Neuronal stem cell (in vitro differentiated cells): ENCODE measurements around the gene FPR3.

Source experiments
- DNase-seq: peaks from one replicate; pipeline ENCODE4 v3.0.0-alpha.2; 2013; ENCODE audit warnings: low spot score
- H2AFZ ChIP-seq: one replicate; pipeline ENCODE4 v1.6.1; 2013; ENCODE audit warnings: mild to moderate bottlenecking, low read length, inconsistent platforms
- H2AK5ac ChIP-seq: 2 replicates; pipeline ENCODE4 v1.6.1; 2013; ENCODE audit warnings: low read depth, mild to moderate bottlenecking, inconsistent platforms, low read length, moderate library complexity, mixed read lengths
- H2BK120ac ChIP-seq: 2 replicates; pipeline ENCODE4 v1.6.1; 2013; ENCODE audit warnings: low read depth, mild to moderate bottlenecking, inconsistent platforms, low read length, moderate library complexity, mixed read lengths
- H2BK12ac ChIP-seq: one replicate; pipeline ENCODE4 v1.6.1; 2013; ENCODE audit warnings: low read length, inconsistent platforms
- H2BK15ac ChIP-seq: 2 replicates; pipeline ENCODE4 v1.6.1; 2013; ENCODE audit warnings: mild to moderate bottlenecking, low read length, inconsistent platforms, mixed read lengths
- H2BK5ac ChIP-seq: one replicate; pipeline ENCODE4 v1.6.1; 2013; ENCODE audit warnings: inconsistent platforms, mild to moderate bottlenecking, low read length, moderate library complexity
- H3K14ac ChIP-seq: one replicate; pipeline ENCODE4 v1.6.1; 2013; ENCODE audit warnings: low read length, inconsistent platforms
- H3K18ac ChIP-seq: 2 replicates; pipeline ENCODE4 v1.6.1; 2013; ENCODE audit warnings: low read length, inconsistent platforms
- H3K23ac ChIP-seq: 2 replicates; pipeline ENCODE4 v1.6.1; 2013; ENCODE audit warnings: low read depth, mild to moderate bottlenecking, mixed read lengths, low read length, inconsistent platforms; ENCODE audit not compliant: poor library complexity
- H3K27ac ChIP-seq: replicated peaks from 3 replicates; pipeline ENCODE4 v1.5.1; 2013; ENCODE audit warnings: low read length, inconsistent platforms
- H3K27me3 ChIP-seq, 3 experiments: 2 replicates each; pipeline ENCODE4 v1.6.1; 2013; ENCODE audit warnings: low read length in 3 of 3, mild to moderate bottlenecking in 2 of 3, inconsistent platforms in 1 of 3, low read depth in 1 of 3, mixed read lengths in 1 of 3, moderate library complexity in 1 of 3; ENCODE audit not compliant: control insufficient read depth in 3 of 3, insufficient read depth in 3 of 3
- H3K36me3 ChIP-seq, 2 donors: replicated peaks in 1 of 2; 2 replicates each; pipeline ENCODE4 v1.6.1; 2013; ENCODE audit warnings: low read length in 2 of 2; ENCODE audit not compliant: control insufficient read depth in 2 of 2, insufficient read depth in 2 of 2
- H3K4ac ChIP-seq: 2 replicates; pipeline ENCODE4 v1.6.1; 2013; ENCODE audit warnings: inconsistent platforms, mild to moderate bottlenecking, low read length, moderate library complexity
- H3K4me1 ChIP-seq, 2 donors: 1 replicate in 1 of 2; 2 replicates in 1 of 2; pipeline ENCODE4 v1.6.1; 2013; ENCODE audit warnings: low read length in 2 of 2, low read depth in 1 of 2; ENCODE audit not compliant: control insufficient read depth in 2 of 2, insufficient read depth in 1 of 2
- H3K4me2 ChIP-seq: one replicate; pipeline ENCODE4 v1.6.1; 2013; ENCODE audit warnings: mild to moderate bottlenecking, low read length, inconsistent platforms; ENCODE audit not compliant: insufficient read depth, poor library complexity, severe bottlenecking
- H3K4me3 ChIP-seq, 2 donors: 2 replicates each; pipeline ENCODE4 v1.5.1; 2013; ENCODE audit warnings: low read length in 2 of 2, mild to moderate bottlenecking in 2 of 2, inconsistent platforms in 1 of 2, moderate library complexity in 1 of 2
- H3K79me1 ChIP-seq: one replicate; pipeline ENCODE4 v1.6.1; 2013; ENCODE audit warnings: low read depth, mild to moderate bottlenecking, inconsistent platforms, low read length, moderate library complexity
- H3K9ac ChIP-seq: one replicate; pipeline ENCODE4 v1.6.1; 2013; ENCODE audit warnings: mild to moderate bottlenecking, low read depth, low read length, inconsistent platforms; ENCODE audit not compliant: poor library complexity
- H3K9me3 ChIP-seq, 2 donors: replicated peaks in 1 of 2; 2 replicates each; pipeline versions ENCODE3 to v1.6.1; 2013; ENCODE audit warnings: low read length in 2 of 2, mild to moderate bottlenecking in 2 of 2, inconsistent platforms in 1 of 2, low read depth in 1 of 2, mixed read lengths in 1 of 2, moderate library complexity in 1 of 2; ENCODE audit not compliant: control insufficient read depth in 2 of 2, insufficient read depth in 1 of 2
- H4K8ac ChIP-seq: one replicate; pipeline ENCODE4 v1.6.1; 2013; ENCODE audit warnings: low read depth, mild to moderate bottlenecking, inconsistent platforms, low read length, moderate library complexity
- H4K91ac ChIP-seq: one replicate; pipeline ENCODE4 v1.6.1; 2013; ENCODE audit warnings: low read length, low read depth, mild to moderate bottlenecking, inconsistent platforms; ENCODE audit not compliant: poor library complexity
- WGBS, 2 donors: extraction: QIAGEN DNeasy Blood & Tissue Kit; methylation state at CpG; one replicate each; pipeline ENCODE4 v1.1.7; 2013; ENCODE audit warnings: missing lambda C conversion rate in 2 of 2, mixed read lengths in 1 of 2; ENCODE audit not compliant: insufficient read length in 2 of 2, insufficient replicate concordance in 1 of 2; ENCODE audit errors: extremely low coverage in 2 of 2; 5-methylcytosine and 5-hydroxymethylcytosine counted together

The FPR3 gene

DNA sequence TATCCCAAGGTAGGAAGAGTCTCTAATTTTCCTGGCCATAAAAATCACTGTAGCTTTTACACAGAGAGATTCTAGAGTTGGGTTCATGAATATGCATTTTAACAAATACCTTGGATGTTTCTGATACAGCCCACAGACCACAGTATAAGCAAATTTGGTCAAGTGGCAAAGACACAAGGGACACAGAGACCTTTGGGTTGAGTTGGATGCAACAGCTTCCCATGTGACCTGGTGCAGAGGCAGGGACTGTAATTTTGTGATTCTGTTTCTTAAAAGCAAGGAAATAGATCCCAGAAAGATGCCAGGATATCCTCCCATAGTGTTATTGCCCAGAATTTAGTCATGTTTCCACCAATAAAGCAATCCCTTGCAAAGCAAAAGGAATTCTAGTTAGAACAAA lies 27.0 kb downstream of the FPR3 start:
- Histone ChIP-seq H2AK5ac (no peak overlapping the region), H3K27ac (no peak overlapping the region), H2BK5ac (no peak overlapping the region), H3K9me3 (peaks cover 5 to 12% of the 10 kb centered on the region in 2 donors), H3K4me2 (no peak overlapping the region), H3K14ac (no peak overlapping the region), H4K8ac (no peak overlapping the region), H3K79me1 (no peaks in the 10 kb centered on the region), H3K4ac (no peak overlapping the region), H3K4me3 (no peak overlapping the region), H2BK120ac (no peak overlapping the region), H2BK12ac (no peak overlapping the region), H3K36me3 (no peaks in the 10 kb centered on the region), H2BK15ac (no peak overlapping the region), H3K27me3 (no peaks in the 10 kb centered on the region), H3K4me1 (no peaks in the 10 kb centered on the region), H3K9ac (no peak overlapping the region), H2AFZ (no peak overlapping the region), H4K91ac (no peak overlapping the region), H3K23ac (no peak overlapping the region), H3K18ac (no peak overlapping the region)
- DNase-seq: no peak

DNA sequence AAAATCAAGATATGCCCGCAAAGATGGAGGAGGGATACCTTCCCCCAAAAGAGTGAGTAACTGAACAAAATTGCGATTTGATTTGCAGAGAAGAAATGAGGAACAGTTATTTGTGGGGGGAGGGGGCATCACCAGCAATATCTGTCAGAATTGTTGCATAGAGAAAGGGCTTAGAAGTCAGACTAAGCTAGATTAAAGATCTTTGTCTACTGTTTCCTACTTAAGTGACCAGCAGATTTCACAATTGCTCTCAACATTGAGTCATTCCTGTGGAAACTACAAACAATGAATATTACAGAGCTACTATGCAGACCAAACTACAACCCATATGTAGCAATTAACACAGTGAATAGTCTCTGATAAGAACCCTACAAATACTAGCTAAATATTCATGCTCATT lies 27.4 kb downstream of the FPR3 start:
- no peak for DNase-seq
- no peak overlapping the region for H3K4me2 ChIP-seq

DNA sequence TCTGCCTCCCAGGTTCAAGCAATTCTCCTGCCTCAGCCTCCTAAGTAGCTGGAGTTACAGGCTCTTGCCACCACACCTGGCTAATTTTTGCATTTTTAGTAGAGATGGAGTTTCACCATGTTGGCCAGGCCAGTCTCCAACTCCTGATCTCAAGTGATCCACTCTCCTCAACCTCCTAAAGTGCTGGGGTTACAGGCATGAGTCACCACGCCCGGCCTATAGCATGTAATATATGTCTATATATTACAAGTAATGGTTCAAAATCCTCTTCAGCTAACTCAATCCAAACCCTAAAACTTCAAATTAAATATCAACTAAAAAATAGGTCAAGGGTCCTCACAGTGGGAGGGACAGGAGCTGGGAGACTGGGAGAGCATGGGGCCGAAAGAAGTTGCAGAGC lies 28.0 kb downstream of the FPR3 start:
- no peak overlapping the region for H2BK120ac ChIP-seq
- no peak overlapping the region for H3K4ac ChIP-seq
- H3K9ac ChIP-seq: no peak overlapping the region
- no peak overlapping the region for H2AFZ ChIP-seq
- no peak for DNase-seq
- no peak overlapping the region for H2BK12ac ChIP-seq
- H3K27me3 ChIP-seq: no peaks in the 10 kb centered on the region
- no peak overlapping the region for H3K4me3 ChIP-seq
- H3K36me3 ChIP-seq: no peaks in the 10 kb centered on the region
- no peak overlapping the region for H3K18ac ChIP-seq
- peaks cover 9 to 14% of the 10 kb centered on the region in 2 donors for H3K9me3 ChIP-seq
- no peak overlapping the region for H4K91ac ChIP-seq
- H3K27ac ChIP-seq: no peak overlapping the region
- H2BK5ac ChIP-seq: no peak overlapping the region
- H3K23ac ChIP-seq: no peak overlapping the region
- no peak overlapping the region for H4K8ac ChIP-seq
- H2AK5ac ChIP-seq: no peak overlapping the region
- WGBS, 2 donors: no CpG with 5 or more reads among the region's 3 CpGs
- H2BK15ac ChIP-seq: no peak overlapping the region
- no peak overlapping the region for H3K14ac ChIP-seq
- no peaks in the 10 kb centered on the region for H3K79me1 ChIP-seq
- H3K4me2 ChIP-seq: no peak overlapping the region
- no peaks in the 10 kb centered on the region for H3K4me1 ChIP-seq

More for the DNA sequence above, 27.4 kb downstream of the FPR3 start:
- H3K9me3 ChIP-seq: peaks cover 9 to 12% of the 10 kb centered on the region in 2 donors
- H4K91ac ChIP-seq: no peak overlapping the region
- H2BK5ac ChIP-seq: no peak overlapping the region
- no peak overlapping the region for H3K4ac ChIP-seq
- no CpG with 5 or more reads among the region's 2 CpGs for WGBS, 2 donors
- no peaks in the 10 kb centered on the region for H3K27me3 ChIP-seq
- H3K23ac ChIP-seq: no peak overlapping the region
- H3K18ac ChIP-seq: no peak overlapping the region
- H2AFZ ChIP-seq: no peak overlapping the region
- H4K8ac ChIP-seq: no peak overlapping the region
- no peak overlapping the region for H2BK12ac ChIP-seq
- H3K79me1 ChIP-seq: no peaks in the 10 kb centered on the region
- H3K36me3 ChIP-seq: no peaks in the 10 kb centered on the region
- no peak overlapping the region for H2BK120ac ChIP-seq
- H3K4me3 ChIP-seq: no peak overlapping the region
- H3K4me1 ChIP-seq: no peaks in the 10 kb centered on the region
- H3K9ac ChIP-seq: no peak overlapping the region
- no peak overlapping the region for H3K27ac ChIP-seq
- no peak overlapping the region for H2BK15ac ChIP-seq
- no peak overlapping the region for H2AK5ac ChIP-seq
- no peak overlapping the region for H3K14ac ChIP-seq

DNA sequence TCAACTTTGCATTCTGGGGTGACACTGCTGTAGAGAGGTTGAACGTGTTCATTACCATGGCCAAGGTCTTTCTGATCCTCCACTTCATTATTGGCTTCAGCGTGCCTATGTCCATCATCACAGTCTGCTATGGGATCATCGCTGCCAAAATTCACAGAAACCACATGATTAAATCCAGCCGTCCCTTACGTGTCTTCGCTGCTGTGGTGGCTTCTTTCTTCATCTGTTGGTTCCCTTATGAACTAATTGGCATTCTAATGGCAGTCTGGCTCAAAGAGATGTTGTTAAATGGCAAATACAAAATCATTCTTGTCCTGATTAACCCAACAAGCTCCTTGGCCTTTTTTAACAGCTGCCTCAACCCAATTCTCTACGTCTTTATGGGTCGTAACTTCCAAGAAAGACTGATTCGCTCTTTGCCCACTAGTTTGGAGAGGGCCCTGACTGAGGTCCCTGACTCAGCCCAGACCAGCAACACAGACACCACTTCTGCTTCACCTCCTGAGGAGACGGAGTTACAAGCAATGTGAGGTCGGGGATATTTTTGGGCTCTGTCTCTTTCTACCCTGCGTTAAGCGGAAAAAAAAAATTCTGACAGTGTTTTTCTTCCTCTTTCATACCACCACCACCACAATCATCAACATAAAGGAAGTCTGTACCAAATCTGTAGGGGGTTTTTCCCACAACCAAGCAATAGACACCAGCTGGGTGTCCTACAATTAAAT lies 29.5 kb downstream of the FPR3 start:
- no CpG with 5 or more reads among the region's 13 CpGs for WGBS, 2 donors
- Histone ChIP-seq H2AK5ac (no peak overlapping the region), H3K4me3 (no peak overlapping the region), H4K8ac (no peak overlapping the region), H3K27ac (no peak overlapping the region), H2BK12ac (no peak overlapping the region), H2BK15ac (no peak overlapping the region), H3K9me3 (peaks cover 17 to 18% of the 10 kb centered on the region in 2 donors), H3K4me2 (no peak overlapping the region), H3K9ac (no peak overlapping the region), H2AFZ (no peak overlapping the region), H3K4me1 (no peaks in the 10 kb centered on the region), H4K91ac (no peak overlapping the region), H3K79me1 (no peaks in the 10 kb centered on the region), H2BK120ac (no peak overlapping the region), H3K27me3 (no peaks in the 10 kb centered on the region), H3K18ac (no peak overlapping the region), H3K14ac (no peak overlapping the region), H3K36me3 (no peaks in the 10 kb centered on the region), H2BK5ac (no peak overlapping the region), H3K23ac (no peak overlapping the region), H3K4ac (no peak overlapping the region)
- DNase-seq: no peak
